ENCODE measurements around the gene RHOBTB3. TPM values are rescaled to one million over a fixed set of nuclear protein-coding genes. Genes with fewer than 3 reads are reported as not detected.
"Not testable (repeated sequence)": the region's sequence is repeated elsewhere in the genome, so short reads cannot be mapped to it uniquely, and the experiment has no call there.

RHOBTB3 gene, protein sequence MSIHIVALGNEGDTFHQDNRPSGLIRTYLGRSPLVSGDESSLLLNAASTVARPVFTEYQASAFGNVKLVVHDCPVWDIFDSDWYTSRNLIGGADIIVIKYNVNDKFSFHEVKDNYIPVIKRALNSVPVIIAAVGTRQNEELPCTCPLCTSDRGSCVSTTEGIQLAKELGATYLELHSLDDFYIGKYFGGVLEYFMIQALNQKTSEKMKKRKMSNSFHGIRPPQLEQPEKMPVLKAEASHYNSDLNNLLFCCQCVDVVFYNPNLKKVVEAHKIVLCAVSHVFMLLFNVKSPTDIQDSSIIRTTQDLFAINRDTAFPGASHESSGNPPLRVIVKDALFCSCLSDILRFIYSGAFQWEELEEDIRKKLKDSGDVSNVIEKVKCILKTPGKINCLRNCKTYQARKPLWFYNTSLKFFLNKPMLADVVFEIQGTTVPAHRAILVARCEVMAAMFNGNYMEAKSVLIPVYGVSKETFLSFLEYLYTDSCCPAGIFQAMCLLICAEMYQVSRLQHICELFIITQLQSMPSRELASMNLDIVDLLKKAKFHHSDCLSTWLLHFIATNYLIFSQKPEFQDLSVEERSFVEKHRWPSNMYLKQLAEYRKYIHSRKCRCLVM
- 1 to 10 TPM; 6.6 to 9.7 TPM for total RNA-seq

DNA sequence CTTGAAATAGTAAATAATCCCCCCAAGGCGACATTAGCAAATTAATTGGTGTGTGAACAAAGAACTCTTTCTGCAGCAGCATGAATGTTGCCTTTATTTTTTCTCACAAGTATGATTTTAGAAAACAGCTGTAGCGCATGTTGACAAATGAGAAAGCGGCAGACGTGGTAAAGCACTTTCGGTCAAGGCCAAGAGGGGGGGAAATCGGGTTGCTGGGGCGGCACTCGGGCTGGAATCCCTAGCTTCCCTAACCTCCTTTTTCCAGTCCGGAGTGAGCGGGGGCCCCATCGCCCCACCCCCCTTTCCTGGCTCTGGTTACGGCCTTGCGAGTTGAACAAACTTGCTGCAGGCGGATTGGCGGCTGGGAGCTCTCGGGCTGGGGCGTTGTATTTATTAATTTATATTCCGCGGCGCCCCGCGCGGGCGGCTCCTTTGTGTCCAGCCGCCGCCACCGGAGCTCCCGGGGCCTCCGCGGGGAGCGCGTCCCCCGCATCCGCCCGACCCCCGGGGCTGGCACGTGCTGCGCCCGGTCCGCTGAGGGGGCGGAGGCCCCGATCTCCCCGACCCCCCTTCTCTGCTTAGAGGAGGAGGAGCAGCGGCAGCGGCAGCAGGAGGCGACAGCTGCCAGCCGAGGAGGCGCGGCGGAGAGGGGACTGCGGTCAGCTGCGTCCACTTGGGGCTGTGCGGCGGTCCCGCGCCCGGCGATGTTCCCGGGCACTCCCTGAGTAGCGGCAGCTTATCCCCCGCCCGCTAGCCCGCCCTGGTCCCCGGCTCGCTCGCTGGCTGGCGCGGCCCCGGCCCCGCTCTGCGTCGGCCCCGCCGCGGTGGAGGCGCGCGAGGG, at the start of gene RHOBTB3:
RHOBTB3 (plus strand) TSS at position 607 of the 841 bp plus-strand sequence. CDS start 347 bp downstream, outside the sequence.
- Mint-ChIP-seq H3K27ac (peak within 1 kb of the TSS; percentile 2 to 85), H3K36me3 (peaks cover 0 to 13% of the 10 kb centered on the region in 2 donors), H3K9me3 (no peaks in the 10 kb centered on the region)
- DNase-seq (ENCODE audit: low spot score in 2 of 2) (peak; percentile 34 to 58), ATAC-seq (peak; percentile 49 to 55)

DNA sequence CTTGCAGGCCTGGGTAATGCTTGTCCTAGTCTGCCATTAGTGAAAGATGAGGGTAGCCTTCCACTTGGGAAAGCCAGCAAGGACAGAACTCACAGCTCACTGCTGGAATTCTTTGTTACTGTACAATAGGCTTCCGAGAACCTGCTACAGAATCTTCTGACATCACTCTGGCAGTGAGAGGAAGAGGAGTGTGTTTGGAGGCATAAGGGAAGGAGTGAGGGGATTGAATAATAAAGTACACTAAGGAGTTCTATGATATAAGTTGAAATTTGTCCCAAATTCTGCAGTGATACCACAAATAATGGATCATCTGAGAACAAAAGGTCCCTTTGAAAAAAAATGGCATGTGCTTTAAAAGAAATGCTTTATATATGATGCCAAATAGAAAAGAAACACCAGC, 48.2 kb upstream of the RHOBTB3 start, which contains the start of gene SPATA9:
SPATA9 (minus strand) TSS at position 101 of the 400 bp plus-strand sequence. CDS start 137 bp downstream, outside the sequence.
- ATAC-seq = no peak
- Mint-ChIP-seq H3K27ac (no peak within 1 kb of the TSS), H3K9me3 (no peaks in the 10 kb centered on the region), H3K36me3 (no peaks in the 10 kb centered on the region)
- no peak for DNase-seq (ENCODE audit: low spot score in 2 of 2)

DNA sequence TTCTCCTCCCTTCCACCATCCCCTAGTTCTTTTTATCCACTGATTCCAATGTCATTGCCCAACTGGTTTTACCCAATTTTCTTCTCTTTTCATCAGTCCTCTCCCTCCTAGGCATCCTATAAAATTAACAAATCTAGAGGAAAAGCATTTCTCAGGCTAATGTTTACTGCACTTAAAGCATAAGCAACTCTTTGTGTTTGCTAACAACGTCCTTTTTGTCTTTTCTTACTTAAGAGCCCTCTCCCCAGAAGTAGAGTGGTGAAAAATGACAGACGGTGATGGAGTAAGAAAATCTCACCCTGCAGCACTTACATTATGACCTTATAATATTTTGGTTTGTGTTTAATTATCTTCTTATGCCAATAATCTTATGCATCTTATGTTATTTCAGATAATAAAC, 46.8 kb upstream of the RHOBTB3 start:
- no peak for ATAC-seq
- Mint-ChIP-seq H3K27ac (no peak overlapping the region), H3K9me3 (no peaks in the 10 kb centered on the region), H3K36me3 (no peaks in the 10 kb centered on the region)
- no peak for DNase-seq (ENCODE audit: low spot score in 2 of 2)

DNA sequence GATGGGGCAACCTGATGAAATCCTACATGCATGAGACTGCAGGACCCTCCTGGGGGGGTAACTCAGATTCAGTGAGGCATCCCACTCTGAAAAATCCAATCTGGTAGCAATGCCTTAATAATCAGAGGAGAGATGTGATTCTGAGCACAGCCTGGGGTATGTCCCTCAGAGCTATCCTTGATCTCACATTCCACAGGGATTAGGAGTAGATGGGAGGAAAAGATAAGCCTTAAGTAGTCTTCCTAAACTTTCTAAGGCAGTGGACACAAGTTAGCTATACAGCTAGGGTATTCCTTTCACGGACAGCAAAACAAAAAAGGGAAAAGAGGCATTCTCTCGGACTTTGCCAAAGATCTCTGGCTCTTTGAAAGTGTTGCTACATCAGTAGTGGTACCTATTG, 44.5 kb upstream of the RHOBTB3 start:
- H3K36me3 Mint-ChIP-seq = no peaks in the 10 kb centered on the region
- no peaks in the 10 kb centered on the region for H3K9me3 Mint-ChIP-seq
- ATAC-seq (no peak), DNase-seq (ENCODE audit: low spot score in 2 of 2) (no peak)
- no peak overlapping the region for H3K27ac Mint-ChIP-seq

DNA sequence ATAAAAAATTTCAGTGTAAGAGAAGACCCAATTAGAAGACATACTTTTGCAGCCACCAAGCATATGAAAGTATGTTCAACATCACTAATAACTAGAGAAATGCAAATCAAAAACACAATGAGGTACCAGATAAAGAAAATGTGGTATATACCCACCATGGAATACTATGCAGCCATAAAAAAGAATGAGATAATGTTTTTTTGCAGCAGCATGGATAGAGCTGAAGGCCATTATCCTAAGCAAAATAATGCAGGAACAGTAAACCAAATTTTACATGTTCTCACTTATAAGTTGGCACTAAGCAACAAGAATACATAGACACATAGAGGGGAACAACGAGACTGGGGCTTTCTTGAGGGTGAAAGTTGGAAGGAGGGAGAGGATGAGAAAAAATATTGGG, 41.5 kb upstream of the RHOBTB3 start:
- Mint-ChIP-seq H3K27ac (no peak overlapping the region), H3K36me3 (no peaks in the 10 kb centered on the region), H3K9me3 (no peaks in the 10 kb centered on the region)
- DNase-seq (ENCODE audit: low spot score in 2 of 2) (no peak), ATAC-seq (no peak)

DNA sequence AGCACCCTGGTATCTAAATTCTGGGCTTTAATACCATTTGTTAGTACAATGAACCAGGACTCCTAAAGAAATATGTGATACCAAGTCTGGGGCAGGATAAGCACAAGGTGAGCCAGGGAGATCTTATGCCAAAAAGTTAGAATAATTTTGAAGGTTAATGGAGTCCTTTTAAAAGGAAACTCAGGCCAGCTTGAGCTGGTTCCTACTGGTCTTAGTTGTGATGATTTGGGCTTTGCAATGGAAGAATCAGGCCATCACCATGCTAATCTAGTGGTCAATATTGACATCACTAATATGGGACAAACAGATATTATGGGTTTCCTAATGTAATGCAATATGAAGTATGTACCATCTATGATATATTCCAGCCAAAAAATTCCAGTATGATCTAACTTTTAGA, 40.8 kb upstream of the RHOBTB3 start:
- no peaks in the 10 kb centered on the region for H3K36me3 Mint-ChIP-seq
- no peaks in the 10 kb centered on the region for H3K9me3 Mint-ChIP-seq
- no peak for ATAC-seq
- no peak for DNase-seq (ENCODE audit: low spot score in 2 of 2)
- no peak overlapping the region for H3K27ac Mint-ChIP-seq

DNA sequence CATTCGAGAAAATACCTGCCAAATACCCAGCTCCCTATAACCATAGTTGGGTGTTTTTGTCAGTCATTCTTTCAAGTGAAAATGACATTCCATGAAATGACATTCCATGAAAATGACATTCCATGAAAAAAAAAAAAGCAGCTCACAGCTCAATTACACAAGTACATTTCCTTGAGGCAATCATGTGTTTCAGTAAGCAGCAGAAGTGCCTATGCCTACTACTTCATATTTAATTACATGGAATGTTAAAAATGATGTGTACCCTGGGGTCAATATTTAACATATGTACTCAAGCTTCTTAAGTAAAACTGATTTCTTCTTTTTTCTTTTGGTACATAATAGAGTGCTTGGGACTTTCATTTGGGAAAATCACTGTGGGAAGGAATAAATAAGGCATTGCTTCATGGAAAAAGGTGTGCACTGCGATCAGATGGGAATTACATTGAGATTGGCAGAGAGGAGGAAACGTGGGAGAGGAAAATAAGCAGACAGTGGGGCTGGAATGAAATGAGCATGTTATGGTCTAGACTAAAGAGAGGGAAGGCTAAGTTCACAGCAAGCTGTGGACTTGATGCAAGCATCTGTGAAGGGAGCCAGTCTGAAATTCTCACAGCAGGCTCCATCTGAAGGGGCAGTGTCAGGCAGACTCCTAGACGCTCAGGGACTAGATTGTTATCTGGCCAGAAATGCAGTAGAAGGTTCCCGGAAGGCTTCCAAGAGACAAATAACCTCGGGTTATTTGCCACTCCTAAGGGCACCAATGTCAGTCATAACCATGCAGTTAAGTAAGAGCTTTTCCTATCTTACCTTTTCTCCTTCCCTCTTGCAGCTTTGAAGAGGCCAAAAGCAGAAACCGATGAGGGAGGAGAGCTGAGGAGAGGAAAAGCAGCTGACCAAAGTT, 33.1 kb upstream of the RHOBTB3 start:
- ATAC-seq = no peak
- Mint-ChIP-seq H3K36me3 (no peaks in the 10 kb centered on the region), H3K9me3 (no peaks in the 10 kb centered on the region), H3K27ac (no peak overlapping the region)
- no peak for DNase-seq (ENCODE audit: low spot score in 2 of 2)

DNA sequence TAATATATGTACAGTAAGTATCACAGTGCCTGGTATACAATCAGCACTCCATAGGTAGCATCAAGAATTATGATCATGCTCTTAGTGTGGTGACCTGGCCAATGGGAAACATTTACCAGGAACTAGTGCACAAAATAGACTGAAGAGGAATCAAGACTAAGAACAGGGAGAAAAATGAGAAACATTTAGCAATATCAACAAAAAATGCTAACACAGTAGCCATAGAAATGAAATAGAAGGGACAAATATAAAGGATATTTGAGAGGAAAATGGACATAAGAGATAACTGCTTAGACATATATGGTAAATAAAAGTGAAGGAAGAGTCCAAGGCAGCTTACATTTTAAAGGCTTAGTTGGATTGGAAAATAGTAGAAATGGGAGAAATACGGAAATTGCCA, 31.8 kb upstream of the RHOBTB3 start:
- H3K27ac Mint-ChIP-seq = no peak overlapping the region
- H3K9me3 Mint-ChIP-seq = no peaks in the 10 kb centered on the region
- ATAC-seq = no peak
- H3K36me3 Mint-ChIP-seq = no peaks in the 10 kb centered on the region
- no peak for DNase-seq (ENCODE audit: low spot score in 2 of 2)

DNA sequence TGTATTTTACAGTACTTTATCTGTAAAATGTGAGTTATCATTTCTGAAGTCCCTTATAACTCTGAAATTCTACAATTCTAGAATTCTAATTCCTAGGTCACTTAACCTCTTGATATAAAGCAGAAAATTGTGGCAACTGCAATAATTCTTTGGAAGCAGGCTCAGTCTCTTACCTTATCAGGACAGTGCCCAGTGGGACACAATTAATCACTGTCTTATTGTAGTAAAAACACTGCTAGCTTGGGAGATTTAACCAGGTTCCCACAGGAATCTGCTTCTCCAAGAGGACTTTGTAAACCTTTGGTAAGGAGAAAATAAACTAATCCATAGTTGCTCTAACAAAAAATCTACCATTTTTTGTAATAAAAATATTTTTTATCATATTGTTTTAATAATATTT, 30.1 kb upstream of the RHOBTB3 start:
- no peaks in the 10 kb centered on the region for H3K9me3 Mint-ChIP-seq
- DNase-seq (ENCODE audit: low spot score in 2 of 2) (no peak), ATAC-seq (no peak)
- no peak overlapping the region for H3K27ac Mint-ChIP-seq
- no peaks in the 10 kb centered on the region for H3K36me3 Mint-ChIP-seq

DNA sequence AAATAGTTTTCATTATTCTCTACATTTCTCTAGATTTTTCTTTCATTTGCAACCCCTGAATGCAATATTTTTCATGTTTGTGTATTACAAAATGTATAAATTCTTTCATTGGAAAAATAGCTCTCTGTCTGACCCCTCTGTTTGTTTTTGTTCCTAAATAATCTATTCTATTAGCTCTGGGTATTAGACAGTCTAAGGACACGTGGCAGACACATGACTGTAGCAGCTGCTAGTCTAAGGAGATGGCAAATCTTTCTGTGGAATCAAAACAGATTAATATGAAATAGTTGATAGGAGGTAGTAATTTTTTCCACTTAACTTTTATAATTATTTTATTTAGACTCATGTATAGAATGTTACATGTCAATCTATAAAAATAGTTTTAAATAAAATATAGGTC, 27.0 kb upstream of the RHOBTB3 start:
- ATAC-seq (no peak), DNase-seq (ENCODE audit: low spot score in 2 of 2) (no peak)
- Mint-ChIP-seq H3K27ac (no peak overlapping the region), H3K9me3 (no peaks in the 10 kb centered on the region), H3K36me3 (no peaks in the 10 kb centered on the region)

DNA sequence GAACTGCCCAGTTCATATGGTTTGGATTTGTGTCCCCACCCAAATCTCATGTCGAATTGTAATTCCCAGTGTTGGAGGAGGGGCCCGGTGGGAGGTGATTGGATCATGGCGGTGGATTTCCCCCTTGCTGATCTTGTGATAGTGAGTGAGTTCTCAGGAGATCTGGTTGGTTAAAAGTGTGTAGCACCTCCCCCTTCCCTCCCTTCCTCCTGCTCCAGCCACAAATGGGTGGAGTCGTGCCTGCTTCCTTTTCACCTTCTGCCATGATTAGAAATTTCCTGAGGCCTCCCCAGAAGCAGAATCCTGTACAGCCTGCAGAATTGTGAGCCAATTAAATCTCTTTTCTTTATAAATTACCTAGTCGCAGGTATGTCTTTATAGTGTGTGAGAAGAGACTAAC, 24.9 kb upstream of the RHOBTB3 start:
- not testable (repeated sequence) for H3K36me3 Mint-ChIP-seq, ATAC-seq

DNA sequence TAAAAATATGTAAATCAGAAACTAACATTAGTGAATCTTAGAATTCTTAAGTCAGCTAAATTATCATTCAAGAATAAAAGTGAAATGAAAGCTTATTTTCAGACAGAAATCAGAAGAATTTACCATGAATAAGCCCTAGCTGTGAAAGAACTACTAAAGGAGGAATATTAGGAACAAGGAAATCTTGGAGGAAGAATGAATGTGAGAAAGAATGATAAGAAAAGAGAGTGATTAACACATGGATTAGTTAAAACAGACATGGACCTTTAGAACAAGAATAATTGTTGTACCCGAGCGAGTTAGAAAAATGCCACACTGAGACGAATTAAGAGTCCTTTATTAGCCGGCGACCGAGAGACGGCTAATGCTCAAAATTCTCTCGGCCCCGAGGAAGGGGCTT, 24.1 kb upstream of the RHOBTB3 start:
- no peaks in the 10 kb centered on the region for H3K36me3 Mint-ChIP-seq
- ATAC-seq (no peak), DNase-seq (ENCODE audit: low spot score in 2 of 2) (no peak)
- H3K27ac Mint-ChIP-seq = no peak overlapping the region
- H3K9me3 Mint-ChIP-seq = no peaks in the 10 kb centered on the region

More for the DNA sequence above, 24.9 kb upstream of the RHOBTB3 start:
- H3K9me3 Mint-ChIP-seq; DNase-seq (ENCODE audit: low spot score in 2 of 2); H3K27ac Mint-ChIP-seq: not testable (repeated sequence)

DNA sequence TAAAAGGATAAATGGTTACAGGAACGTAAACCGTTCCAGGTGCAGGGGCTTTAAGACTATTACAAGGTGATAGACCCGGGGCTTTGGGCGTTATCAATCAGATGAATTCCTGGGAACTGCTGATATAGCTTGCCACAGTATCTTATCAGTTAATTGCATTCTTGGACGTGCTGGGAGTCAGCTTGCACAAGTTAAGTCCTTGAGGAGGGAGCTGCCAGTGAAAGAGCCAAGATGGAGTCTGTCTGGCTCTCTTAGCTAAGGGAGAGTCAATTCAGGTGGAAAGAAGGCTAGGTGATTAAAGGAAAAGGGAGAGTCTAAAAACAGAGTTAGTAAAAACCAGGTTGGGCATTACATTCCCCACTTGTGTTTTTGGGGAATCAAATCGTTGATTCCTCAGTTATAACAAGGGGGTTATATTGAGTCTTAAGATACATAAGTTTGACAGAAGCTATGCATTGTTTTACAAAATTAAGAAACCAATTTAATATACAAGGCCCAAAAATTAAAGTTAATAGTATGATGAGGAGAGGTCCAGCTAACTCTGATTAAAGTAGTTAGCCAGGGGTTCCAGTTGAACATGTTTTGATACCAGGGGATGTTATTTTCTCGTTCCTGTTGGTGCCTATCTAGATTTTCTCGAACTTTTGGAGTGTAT, 23.5 kb upstream of the RHOBTB3 start:
- DNase-seq (ENCODE audit: low spot score in 2 of 2); H3K36me3 Mint-ChIP-seq; H3K9me3 Mint-ChIP-seq; H3K27ac Mint-ChIP-seq; ATAC-seq: not testable (repeated sequence)

DNA sequence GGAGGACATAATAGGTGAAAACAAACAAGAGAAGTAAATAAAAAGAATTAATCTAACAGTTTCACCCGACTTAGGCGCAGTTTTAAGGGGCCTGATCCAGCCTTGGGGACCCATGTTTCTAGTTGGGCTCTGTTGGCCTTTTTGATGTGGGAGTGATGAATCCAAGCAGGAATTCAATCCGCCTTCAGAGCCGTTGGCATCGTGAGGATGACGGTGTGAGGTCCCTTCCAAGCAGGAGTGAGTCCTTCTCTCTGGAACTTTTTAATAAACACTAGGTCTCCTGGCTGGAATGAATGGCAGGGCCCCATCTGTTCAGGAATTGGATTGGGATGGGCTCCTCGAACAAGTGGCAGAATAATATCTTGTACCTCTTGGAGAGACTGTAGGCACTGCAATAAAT, 22.3 kb upstream of the RHOBTB3 start:
- no peak overlapping the region for H3K27ac Mint-ChIP-seq
- no peak for ATAC-seq
- H3K36me3 Mint-ChIP-seq = no peaks in the 10 kb centered on the region
- no peak for DNase-seq (ENCODE audit: low spot score in 2 of 2)
- H3K9me3 Mint-ChIP-seq = no peaks in the 10 kb centered on the region

DNA sequence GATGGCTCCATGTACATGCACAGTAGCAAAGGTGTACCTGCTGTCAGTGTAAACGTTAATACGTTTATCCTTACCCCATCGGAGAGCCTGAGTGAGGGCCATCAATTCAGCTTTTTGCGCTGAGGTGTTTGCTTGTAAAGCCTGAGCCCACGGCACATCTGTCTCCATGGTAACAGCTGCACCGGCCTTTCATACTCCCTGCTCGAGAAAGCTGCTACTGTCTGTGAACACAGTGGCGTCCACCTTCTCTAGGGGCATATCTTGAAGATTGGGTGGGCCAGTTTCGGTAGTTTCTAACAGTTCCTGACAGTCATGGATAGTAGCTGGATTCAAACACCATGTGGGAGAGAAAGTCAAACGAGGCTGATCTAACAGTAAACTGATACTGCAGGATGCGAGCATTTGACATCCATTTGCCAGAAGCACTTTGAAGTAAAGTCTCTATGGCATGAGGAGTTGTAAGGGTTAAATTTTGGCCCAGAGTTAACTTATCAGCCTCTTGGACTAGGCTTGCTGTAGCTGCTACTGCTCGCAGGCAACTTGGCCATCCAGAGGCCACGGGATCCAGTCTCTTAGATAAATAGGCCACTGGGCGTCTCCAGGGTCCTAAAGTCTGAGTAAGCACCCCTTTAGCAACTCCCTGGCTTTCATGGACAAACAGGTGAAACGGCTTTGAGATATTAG, 21.0 kb upstream of the RHOBTB3 start:
- Mint-ChIP-seq H3K27ac (no peak overlapping the region), H3K9me3 (peaks cover 0 to 3% of the 10 kb centered on the region in 2 donors), H3K36me3 (no peaks in the 10 kb centered on the region)
- ATAC-seq (no peak), DNase-seq (ENCODE audit: low spot score in 2 of 2) (no peak)

All from activated naive CD4-positive, alpha-beta T cell treated with anti-CD3 and anti-CD28 coated beads, Interleukin-2, amount 50 U/mL, for 72 hours (primary cell).